SK-N-SH (cell line): ENCODE measurements around the gene DDT. TPM values are rescaled to one million over a fixed set of nuclear protein-coding genes. Genes with fewer than 3 reads are reported as not detected.

Source experiments
- polyA plus RNA-seq, 3 experiments: library from polyadenylated mRNA; depleted of rRNA; stranded (reverse); fragments of >200 nt; gene quantifications; 2 replicates each; pipeline ENCODE4 v1.2.3, GENCODE V29; 2012

DDT gene
- polyA plus RNA-seq, 1 of the 3 experiments (the other 2 are of a cell fraction): 198 TPM

Other genes with a start within 250 kb of the DDT start
- gene ZNF70, start 223.3 kb downstream of the DDT start, polyA plus RNA-seq (2012; rRNA removed): 0.77 and 0.80 TPM in 2 replicates
- 0.54 TPM in 1 of 2 replicates, not detected in the other for gene VPREB3, start 220.0 kb downstream of the DDT start, polyA plus RNA-seq (2012; rRNA removed)
- gene C22orf15, start 211.5 kb downstream of the DDT start, polyA plus RNA-seq (2012; rRNA removed): 1.6 and 2.5 TPM in 2 replicates
- 27.7 and 70.1 TPM in 2 replicates for gene CHCHD10, start 206.5 kb downstream of the DDT start, polyA plus RNA-seq (2012; rRNA removed)
- gene MMP11, start 201.6 kb downstream of the DDT start, polyA plus RNA-seq (2012; rRNA removed): 50.8 and 64.4 TPM in 2 replicates
- gene SMARCB1, start 187.5 kb downstream of the DDT start, polyA plus RNA-seq (2012; rRNA removed): 182 and 215 TPM in 2 replicates
- gene DERL3, start 135.4 kb downstream of the DDT start, polyA plus RNA-seq (2012; rRNA removed): not detected in 2 replicates
- gene SLC2A11, start 116.6 kb downstream of the DDT start, polyA plus RNA-seq (2012; rRNA removed): 21.8 and 27.1 TPM in 2 replicates
- 496 and 565 TPM in 2 replicates for gene MIF, start 80.1 kb downstream of the DDT start, polyA plus RNA-seq (2012; rRNA removed)
- gene GSTT2B, start 13.2 kb downstream of the DDT start, polyA plus RNA-seq (2012; rRNA removed): 32.2 and 32.8 TPM in 2 replicates
- 1.6 and 2.0 TPM in 2 replicates for gene DDTL, start 7.6 kb downstream of the DDT start, polyA plus RNA-seq (2012; rRNA removed)
- gene GSTT2, start 5.7 kb upstream of the DDT start, polyA plus RNA-seq (2012; rRNA removed): 3.7 and 6.3 TPM in 2 replicates
- gene GSTT4, start 31.0 kb upstream of the DDT start, polyA plus RNA-seq (2012; rRNA removed): not detected in 2 replicates
- gene CABIN1, start 36.9 kb upstream of the DDT start, polyA plus RNA-seq (2012; rRNA removed): 6.1 and 7.3 TPM in 2 replicates
- 0.76 and 0.82 TPM in 2 replicates for gene SUSD2, start 207.0 kb upstream of the DDT start, polyA plus RNA-seq (2012; rRNA removed)